HG03565 (cell line): ENCODE results near the gene OR10A6.

Experiments used
- ATAC-seq: cut with Tn5 transposase; IDR thresholded peaks from one replicate; pipeline ENCODE4 v1.9.1; 2021; ENCODE audit warnings: mild to moderate bottlenecking, moderate library complexity; ENCODE audit not compliant: unreplicated experiment

Gene OR10A6, protein sequence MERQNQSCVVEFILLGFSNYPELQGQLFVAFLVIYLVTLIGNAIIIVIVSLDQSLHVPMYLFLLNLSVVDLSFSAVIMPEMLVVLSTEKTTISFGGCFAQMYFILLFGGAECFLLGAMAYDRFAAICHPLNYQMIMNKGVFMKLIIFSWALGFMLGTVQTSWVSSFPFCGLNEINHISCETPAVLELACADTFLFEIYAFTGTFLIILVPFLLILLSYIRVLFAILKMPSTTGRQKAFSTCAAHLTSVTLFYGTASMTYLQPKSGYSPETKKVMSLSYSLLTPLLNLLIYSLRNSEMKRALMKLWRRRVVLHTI

DNA sequence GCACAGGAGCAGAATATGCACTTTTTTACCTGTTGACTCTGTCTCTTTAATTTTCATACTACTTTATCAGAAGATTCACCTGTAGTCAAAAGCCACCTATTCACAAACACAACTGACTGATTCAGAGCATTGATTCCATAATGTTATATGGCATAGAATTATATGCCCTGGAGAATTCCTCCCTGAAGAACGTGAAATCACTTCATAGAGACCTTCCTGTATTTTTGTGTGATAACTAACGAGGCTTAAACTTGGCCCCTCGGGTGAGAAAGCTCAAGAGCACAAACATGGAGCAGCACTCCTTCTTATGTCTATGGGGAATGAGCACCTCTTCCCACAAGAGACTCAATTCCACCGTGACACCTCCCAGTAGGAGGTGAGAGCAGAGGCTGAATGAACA lies at the start of gene OR10A6:
OR10A6 (minus strand) TSS at position 101 of the 400 bp plus-strand sequence. CDS start 2,606 bp downstream, outside the sequence.
- ATAC-seq = no peak

DNA sequence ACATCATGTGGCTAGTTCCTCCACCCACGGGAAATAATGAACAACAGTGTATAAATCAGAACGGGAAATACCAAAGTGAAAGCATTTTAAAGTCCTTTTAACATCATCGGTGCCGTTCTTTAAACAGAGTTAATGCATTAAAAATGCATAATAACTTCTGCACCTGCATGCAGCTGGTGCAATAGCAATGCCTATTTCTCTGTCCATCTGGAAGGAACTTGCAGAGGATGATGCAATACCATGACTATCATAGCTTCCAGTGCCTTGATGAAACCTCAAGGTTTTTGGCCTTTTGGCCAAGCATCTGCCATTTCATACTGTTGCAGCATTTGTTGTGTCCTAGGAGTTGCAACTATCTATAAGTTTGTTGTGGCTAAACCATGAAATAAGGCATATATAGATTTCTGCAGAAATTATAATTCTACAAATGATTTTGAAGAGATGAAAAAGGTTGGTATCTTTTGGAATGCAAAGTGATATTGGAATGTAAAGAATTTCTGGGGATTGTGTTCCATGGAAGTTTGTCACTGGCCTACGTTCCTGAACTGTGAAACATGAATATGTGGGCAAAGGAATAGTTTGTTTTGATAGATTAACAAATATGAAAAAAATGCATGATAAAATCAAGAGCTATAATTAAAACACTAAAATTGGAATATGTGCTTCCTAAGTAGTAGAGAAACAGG lies 46.3 kb upstream of the OR10A6 start:
- no peak for ATAC-seq

DNA sequence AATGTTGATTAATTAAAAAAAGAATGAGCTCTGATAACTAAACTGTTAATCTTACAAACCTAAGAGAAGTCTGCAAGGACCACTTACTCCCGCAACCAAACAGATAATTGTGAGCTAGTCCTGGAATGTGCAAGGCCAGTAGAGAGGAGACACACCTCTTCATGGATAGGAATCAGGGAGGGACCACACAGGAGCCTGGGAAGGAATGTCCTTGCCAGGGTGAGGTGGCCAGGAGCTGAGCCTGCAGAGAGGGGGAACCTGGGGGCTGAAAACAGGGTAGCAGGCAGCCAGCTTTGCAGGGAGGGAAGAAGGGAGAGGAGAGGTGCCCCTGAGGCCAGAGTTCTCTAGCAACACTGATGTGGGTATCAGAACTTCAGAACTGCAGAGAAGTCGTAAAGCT lies 43.6 kb upstream of the OR10A6 start:
- ATAC-seq = no peak

DNA sequence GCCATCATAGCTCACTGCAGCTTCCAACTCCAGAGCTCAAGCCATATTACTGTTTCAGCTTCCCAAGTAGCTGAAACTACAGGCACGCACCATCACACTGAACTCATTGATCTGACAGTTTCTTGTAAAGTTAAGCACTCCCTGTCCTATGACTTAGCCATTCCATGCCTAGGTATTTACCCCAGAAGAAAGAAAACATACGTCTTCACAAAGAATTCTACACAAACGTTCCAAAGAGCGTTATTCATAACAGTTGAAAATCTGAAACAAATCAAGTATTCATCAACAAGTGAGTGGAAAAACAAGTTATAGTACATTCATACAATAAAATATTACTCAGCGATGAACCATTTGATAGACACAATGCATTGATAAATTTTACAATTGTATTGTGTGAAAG lies 41.9 kb upstream of the OR10A6 start:
- no peak for ATAC-seq

DNA sequence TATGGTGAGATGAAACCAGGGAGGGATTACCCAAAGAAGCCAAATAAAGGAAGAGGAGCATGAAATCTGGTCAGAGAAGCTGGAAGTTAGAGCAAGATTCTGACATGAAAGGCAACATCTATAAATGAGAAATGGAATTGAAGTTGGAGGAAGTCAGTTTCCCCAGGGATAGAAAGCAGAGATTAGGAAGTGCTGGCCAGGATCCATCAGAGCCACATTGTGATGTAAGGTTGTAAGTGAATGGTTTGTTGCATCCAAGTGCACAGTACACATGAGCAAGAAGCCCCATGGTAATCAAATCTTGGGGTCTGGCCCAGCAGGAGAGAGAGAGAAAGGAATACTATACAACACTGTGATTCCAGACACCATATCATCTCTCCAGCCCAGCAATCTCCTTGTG lies 40.8 kb upstream of the OR10A6 start:
- no peak for ATAC-seq

DNA sequence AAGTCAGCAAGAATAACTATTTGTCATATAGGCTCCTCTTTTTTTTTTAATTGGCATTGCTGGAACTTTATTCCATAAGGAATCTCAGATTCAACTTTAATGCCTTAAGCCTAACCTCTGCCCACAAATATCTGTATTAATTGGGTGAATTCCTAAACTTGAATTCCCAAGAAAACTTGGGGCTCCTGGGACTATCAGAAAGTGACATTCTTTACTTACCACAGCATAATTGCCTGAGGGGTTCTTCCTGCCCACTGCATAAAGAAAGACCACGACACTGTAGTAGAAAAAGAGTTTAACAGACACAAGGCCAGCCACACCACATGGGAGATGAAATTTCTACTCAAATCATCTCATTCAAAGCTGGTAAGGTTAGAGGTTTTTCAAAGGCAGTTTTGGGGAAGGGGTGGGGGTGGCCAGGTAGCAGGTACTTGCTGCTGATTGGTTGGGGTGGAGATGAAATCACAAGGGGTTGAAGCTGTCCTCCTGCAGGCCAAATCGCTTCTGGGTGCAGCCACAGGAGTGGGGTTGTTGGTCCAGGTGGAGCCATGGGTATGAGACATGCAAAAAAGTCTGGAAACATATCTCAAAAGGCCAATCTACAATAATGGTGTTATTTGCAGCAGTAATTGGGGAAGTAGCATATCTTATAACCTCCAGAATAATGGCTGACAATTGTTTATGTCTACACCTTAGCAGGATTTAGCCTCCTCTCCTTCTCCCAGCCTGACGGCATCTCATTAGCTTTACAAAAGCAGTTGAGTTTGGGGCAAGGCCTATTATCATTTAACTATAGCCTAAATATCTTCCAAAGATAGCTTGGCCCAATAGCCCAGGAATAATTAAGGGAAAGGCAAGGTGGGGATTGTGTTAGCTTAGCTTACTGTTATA lies 38.9 kb upstream of the OR10A6 start:
- no peak for ATAC-seq

DNA sequence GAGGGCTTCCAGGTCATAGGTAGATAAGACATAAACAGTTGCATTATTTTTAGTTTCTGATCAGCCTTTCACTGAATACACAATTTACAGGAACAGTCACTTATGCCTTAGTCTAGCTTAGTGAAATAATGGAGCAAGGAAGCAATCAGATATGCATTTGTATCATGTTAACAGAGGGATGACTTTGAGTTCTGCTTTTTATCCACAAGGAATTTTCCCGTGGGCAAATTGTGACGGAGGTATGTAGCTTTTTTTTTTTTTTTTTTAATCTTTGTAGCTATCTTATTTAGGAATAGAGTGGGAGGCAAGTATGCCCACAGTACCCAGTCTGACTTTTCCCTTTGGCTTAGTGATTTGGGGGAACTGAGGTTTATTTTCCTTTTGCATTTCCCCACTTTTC lies 37.6 kb upstream of the OR10A6 start:
- ATAC-seq = no peak

DNA sequence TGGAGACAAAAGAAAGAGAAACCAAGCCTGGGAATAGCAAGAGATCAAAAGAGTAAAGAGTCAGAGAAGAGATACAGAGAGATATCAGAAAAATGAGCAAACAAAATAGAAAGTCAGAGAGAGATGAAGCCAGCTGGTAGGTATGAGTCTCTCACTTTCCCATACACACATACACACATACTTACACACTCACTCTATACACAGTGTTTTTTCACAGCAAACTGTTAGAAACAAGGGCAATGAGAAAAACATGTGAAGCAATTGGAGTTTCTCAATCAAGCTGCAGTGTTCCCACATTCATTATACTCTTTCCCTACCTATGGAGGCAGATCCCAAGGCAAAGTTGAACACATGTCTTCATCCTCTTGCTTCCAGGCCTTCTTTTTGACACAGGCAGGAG lies 36.8 kb upstream of the OR10A6 start:
- ATAC-seq = no peak

DNA sequence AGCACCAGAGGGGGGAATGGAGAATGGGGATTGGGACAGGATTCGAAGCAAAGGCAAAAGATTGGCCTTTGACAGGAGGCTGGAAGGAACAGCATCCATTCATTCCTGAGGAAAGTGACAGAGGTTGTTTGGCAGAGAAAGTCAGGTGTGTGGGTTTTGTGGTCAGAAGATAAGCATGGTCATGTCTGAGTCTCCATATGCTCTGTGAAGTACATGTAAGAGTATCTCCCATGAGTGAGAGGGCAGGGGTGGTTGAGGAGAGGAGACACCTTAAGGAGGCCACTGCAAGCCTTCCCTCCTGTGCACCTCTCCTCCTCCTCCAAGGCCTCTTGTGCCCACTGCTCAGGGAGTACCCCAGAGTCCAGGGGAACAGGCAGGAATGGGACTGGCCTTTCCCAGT lies 36.0 kb upstream of the OR10A6 start:
- no peak for ATAC-seq

DNA sequence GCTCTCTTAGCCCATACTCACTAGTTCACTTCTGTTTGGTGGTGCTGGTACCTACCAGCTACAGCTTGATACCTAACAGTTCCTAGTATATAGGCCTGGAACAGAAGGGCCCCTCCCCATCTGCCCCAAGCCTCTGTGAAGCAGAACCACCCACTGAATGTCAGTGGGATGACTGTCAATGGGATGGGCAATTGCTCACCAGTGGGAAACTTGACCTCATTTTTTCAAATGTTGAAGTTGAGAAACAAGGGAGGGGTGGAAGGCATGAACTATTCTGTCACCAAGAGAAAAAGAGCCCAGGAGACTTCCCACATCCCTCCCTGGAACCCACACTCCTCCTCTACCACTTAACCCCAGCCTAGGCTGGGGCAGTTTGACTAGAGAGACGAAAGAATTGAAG lies 34.3 kb upstream of the OR10A6 start, which contains the start of gene NLRP10:
NLRP10 (minus strand) TSS at position 62 of the 400 bp plus-strand sequence. CDS start 1,952 bp downstream, outside the sequence.
- no peak for ATAC-seq

DNA sequence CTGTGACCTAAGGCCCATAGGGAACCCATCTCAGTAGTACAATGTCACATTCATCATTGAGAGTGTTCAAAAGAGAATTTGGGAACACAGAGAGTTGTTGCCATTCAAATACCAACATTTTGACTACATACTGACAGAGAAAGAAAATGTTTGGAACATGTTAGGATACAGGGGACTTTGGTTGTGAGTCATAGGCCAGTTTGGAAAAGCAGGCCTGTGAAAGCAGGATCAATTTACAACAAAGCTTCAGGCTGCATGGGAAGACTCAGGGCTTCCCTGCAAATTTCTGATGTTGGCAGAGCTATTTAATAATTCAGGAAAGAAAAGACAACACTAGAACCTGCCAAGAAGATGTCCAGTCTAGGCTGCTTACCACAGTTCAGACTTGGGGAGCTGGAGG lies 33.8 kb upstream of the OR10A6 start:
- ATAC-seq = no peak

DNA sequence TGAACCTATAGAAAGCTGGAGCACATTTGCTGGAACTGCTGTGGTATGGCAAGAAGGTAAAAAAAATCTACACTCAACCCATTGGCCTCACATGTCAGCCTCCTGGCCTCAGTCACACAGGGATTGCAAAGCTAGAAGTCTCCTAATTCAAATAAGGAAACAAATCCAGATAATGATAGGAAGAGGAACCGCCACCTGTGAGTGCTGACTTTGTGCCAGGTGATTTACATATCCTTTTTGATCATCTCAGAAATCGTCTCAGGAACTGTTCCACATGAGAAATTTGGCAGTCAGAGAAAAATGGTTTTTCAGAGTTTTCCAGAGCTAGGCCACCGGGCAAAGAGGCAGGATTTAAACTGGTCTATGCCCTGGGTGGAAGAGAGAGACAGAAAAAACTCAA lies 33.2 kb upstream of the OR10A6 start:
- ATAC-seq = no peak

DNA sequence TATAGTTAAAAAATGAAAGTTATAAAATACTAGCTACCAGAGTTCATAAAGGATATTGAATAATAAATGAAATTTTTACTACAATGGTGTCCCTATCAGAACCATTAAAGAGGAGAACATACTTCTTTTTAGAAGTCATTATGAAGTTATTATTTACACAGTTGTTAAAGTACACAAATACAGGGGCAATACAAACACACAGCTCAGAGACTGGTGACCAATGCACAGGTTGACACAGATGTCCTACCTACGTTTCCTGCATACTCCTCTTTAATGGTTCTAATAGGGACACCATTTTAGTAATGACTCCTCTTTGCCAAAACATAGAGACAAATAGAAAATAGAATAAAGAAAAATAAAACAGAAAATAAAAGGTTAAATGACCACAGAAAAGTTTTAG lies 24.1 kb upstream of the OR10A6 start:
- ATAC-seq = no peak

DNA sequence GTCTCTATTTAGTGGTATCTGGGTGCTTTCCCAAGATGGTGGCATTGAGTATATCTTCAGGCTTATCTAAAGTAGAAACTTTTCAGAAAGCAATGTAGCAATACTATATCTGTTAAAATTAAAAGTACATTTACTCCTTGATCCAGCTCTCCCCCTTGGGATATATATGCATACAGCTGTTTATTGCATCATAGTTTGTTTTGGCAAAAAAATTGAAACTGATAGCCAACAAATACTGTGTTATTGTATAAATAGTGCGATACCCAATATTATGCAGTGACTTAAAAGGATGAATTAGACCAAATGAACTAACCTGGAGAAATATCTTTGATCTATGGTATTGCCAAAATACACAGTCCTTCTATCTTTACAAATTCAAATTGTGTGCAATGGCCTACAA lies 18.9 kb upstream of the OR10A6 start:
- ATAC-seq = no peak

DNA sequence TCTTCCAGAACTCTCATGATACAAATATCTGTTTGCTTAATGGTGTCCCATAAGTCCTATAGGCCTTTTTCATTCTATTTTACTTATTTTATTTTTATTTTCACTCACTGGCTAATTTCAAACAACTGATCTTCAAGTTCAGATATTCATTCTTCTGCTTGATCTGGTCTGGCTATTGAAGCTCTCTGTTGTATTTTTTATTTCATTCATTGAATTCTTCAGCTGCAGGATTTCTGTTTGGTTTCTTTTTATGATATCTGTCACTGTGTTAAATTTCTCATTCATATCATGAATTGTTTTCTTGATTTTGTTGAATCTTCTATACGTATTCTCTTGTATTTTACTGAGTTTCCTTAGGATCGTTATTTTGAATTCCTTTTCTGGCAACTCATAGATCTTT lies 13.1 kb upstream of the OR10A6 start:
- ATAC-seq = no peak

DNA sequence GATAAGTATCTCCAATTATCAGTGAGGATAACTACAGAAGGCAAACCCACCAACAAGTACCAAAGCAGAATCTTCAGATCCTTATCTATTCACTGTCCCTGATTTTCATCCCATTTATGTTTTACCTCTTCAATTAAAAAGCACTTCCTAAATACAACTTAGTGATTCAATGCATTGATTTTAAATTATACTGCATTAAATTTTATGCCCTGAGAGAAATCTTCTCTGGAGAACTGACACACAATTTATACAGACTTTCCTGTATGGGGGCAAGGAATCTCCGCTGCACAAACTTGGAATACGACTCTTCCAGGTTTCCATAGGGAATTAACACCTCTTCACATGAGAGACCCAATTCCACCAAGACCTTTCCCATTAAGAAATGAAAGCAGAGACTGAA lies 10.5 kb upstream of the OR10A6 start, which contains the start of gene OR10A3:
OR10A3 (minus strand) TSS at position 101 of the 400 bp plus-strand sequence. CDS start 2,188 bp downstream, outside the sequence.
- ATAC-seq = no peak

DNA sequence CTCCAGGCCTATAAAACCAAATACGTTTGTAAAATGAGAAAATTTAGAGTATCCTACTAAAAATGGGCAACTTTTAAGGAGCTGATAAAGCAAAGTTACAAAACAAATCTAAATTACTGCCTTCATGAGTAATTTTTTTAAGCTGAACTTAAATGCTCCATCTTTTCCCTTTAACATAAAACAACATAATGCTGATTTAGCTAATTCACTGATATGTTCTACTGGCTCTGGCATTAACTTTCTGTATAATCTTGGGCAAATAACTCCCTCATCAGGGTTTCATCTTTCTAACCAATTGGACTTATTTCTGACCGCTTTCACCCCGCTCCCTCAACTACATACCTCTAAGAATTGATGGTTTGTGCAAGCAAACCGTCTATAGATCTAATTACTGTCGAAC lies 10.1 kb upstream of the OR10A6 start:
- ATAC-seq = no peak

DNA sequence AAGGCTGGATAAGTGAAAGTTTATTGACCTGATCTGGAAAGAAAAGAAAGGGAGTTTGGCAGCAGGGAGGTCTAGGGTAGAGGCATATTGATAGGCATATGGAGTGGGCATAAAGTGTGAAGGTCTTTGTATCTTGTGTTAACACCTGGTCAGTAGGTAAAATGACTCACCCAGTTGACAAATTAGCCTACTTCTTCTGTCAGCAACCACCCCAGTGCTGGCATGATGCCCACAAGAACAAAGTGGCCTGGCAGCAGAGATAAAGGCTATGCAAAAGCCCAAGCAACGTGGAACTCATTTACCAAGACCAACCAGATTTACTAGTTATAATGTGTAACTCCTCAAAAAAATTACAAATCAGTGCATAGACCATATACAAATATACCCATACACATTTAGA lies 5.5 kb upstream of the OR10A6 start:
- ATAC-seq = no peak

DNA sequence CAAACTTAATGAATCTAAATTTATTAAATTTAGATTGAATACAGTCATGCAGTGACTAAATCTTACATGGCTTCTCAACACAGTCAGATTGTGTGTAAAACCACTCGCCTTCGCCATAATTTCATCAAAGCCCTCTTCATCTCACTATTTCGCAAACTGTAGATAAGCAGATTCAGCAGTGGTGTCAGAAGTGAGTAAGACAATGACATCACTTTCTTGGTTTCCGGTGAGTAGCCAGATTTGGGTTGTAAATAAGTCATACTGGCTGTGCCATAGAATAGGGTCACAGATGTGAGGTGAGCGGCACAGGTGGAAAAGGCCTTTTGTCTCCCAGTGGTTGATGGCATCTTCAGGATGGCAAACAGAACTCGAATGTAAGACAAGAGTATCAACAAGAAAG lies 3.4 kb downstream of the OR10A6 start:
- no peak for ATAC-seq

DNA sequence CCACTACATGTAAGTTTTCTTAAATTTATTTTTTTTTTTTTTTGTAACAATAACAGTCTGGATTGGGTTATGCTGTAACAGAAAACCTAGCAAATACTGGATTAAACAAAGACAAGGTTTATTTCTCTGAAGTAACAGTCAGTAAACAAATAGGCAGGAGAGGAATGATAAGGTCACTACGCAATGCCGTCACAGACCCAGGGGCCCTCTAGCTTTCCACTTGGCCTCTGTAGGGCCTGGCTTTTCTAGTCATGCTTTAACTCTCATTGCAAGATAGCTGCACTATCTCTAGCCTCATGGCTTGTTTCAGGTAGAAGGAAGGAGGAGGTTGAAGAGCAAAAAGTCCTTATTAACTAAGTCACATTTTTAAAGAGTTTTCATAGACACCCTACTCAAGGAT lies 6.5 kb downstream of the OR10A6 start:
- no peak for ATAC-seq

DNA sequence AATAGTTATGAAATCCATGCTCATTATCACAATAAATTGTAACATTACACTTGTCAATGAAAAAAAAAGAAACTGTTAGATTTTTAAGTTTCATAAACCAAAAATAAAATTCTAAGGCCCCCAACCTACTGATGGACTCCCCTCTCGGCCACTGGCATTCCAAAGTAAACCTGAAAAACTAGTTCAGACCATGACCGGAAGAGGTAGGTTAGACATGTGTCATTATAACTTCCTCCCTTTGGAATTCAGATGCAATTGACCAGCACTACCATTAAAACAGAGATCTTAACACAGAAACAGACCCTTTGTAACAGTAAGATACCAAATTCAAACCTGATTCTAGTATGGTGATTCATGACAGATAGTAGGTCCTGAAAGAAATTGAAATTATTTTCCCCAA lies 12.9 kb downstream of the OR10A6 start:
- ATAC-seq = no peak
